H9 (cell line): ENCODE data around the gene PGM2. TPM values are rescaled to one million over a fixed set of nuclear protein-coding genes. Genes with fewer than 3 reads are reported as not detected.

Experiments used
- DNase-seq: peaks from one replicate; pipeline ENCODE4 v3.0.0-alpha.2; 2017
- H2AFZ ChIP-seq: one replicate; pipeline ENCODE4 v1.6.1; 2013; ENCODE audit warnings: mild to moderate bottlenecking, low read length, control low read depth, moderate library complexity
- H2AK5ac ChIP-seq: 2 replicates; pipeline ENCODE4 v1.6.1; 2013; ENCODE audit warnings: low read length, control low read depth, mixed read lengths; ENCODE audit not compliant: insufficient read length
- H2BK120ac ChIP-seq: one replicate; pipeline ENCODE4 v1.6.1; 2013; ENCODE audit warnings: low read depth, mild to moderate bottlenecking, low read length, control low read depth, inconsistent platforms; ENCODE audit not compliant: poor library complexity, severe bottlenecking
- H2BK12ac ChIP-seq: 2 replicates; pipeline ENCODE4 v1.6.1; 2013; ENCODE audit warnings: low read length, control low read depth, mixed read lengths, low read depth; ENCODE audit not compliant: insufficient read length
- H2BK15ac ChIP-seq: 2 replicates; pipeline ENCODE4 v1.6.1; 2013; ENCODE audit warnings: low read depth, low read length, control low read depth
- H2BK20ac ChIP-seq: one replicate; pipeline ENCODE4 v1.6.1; 2013; ENCODE audit warnings: low read depth, mild to moderate bottlenecking, low read length, control low read depth, inconsistent platforms; ENCODE audit not compliant: poor library complexity, severe bottlenecking
- H2BK5ac ChIP-seq: 2 replicates; pipeline ENCODE4 v1.6.1; 2013; ENCODE audit warnings: low read length, control low read depth, mixed read lengths; ENCODE audit not compliant: insufficient read length
- H3K14ac ChIP-seq: 2 replicates; pipeline ENCODE4 v1.6.1; 2013; ENCODE audit warnings: low read length, control low read depth; ENCODE audit not compliant: insufficient read depth
- H3K18ac ChIP-seq: 2 replicates; pipeline ENCODE4 v1.6.1; 2013; ENCODE audit warnings: low read depth, mild to moderate bottlenecking, mixed read lengths, low read length, control low read depth; ENCODE audit not compliant: insufficient read length
- H3K23ac ChIP-seq: 2 replicates; pipeline ENCODE4 v1.6.1; 2013; ENCODE audit warnings: low read length, control low read depth, mixed read lengths, low read depth; ENCODE audit not compliant: insufficient read length
- H3K23me2 ChIP-seq: 2 replicates; pipeline ENCODE4 v1.6.1; 2013; ENCODE audit warnings: low read depth, mild to moderate bottlenecking, mixed read lengths, low read length, control low read depth; ENCODE audit not compliant: insufficient read length, poor library complexity, severe bottlenecking
- H3K27ac ChIP-seq: 2 replicates; pipeline ENCODE4 v1.5.1; 2013; ENCODE audit warnings: low read length, control low read depth, mixed read lengths, low read depth; ENCODE audit not compliant: insufficient read length
- H3K27me3 ChIP-seq: 2 replicates; pipeline ENCODE4 v1.6.1; 2013; ENCODE audit warnings: low read length, control low read depth, inconsistent platforms; ENCODE audit not compliant: insufficient read depth
- H3K4ac ChIP-seq: 2 replicates; pipeline ENCODE4 v1.6.1; 2013; ENCODE audit warnings: low read depth, mild to moderate bottlenecking, control low read depth, inconsistent platforms, low read length, moderate library complexity
- H3K4me1 ChIP-seq: 2 replicates; pipeline ENCODE4 v1.6.1; 2013; ENCODE audit warnings: low read length, control low read depth, inconsistent platforms; ENCODE audit not compliant: insufficient read depth
- H3K4me2 ChIP-seq: 2 replicates; pipeline ENCODE4 v1.6.1; 2013; ENCODE audit warnings: low read length, control low read depth, mixed read lengths; ENCODE audit not compliant: insufficient read length, insufficient read depth
- H3K56ac ChIP-seq: 2 replicates; pipeline ENCODE4 v1.6.1; 2013; ENCODE audit warnings: low read depth, mild to moderate bottlenecking, mixed read lengths, low read length, control low read depth; ENCODE audit not compliant: insufficient read length
- H3K79me1 ChIP-seq: 2 replicates; pipeline ENCODE4 v1.6.1; 2013; ENCODE audit warnings: low read depth, mild to moderate bottlenecking, moderate library complexity, low read length, control low read depth, inconsistent platforms; ENCODE audit not compliant: insufficient read depth, poor library complexity, severe bottlenecking
- H3K79me2 ChIP-seq: 2 replicates; pipeline ENCODE4 v1.6.1; 2013; ENCODE audit warnings: low read length, control low read depth, inconsistent platforms; ENCODE audit not compliant: insufficient read depth
- H3K9ac ChIP-seq: 2 replicates; pipeline ENCODE4 v1.6.1; 2013; ENCODE audit warnings: low read length, control low read depth, mixed read lengths; ENCODE audit not compliant: insufficient read length; ENCODE audit errors: extremely low read depth
- H3K9me3 ChIP-seq: one replicate; pipeline ENCODE4 v1.6.1; 2013; ENCODE audit warnings: low read depth, low read length, inconsistent platforms; ENCODE audit not compliant: control insufficient read depth
- H3T11ph ChIP-seq: one replicate; pipeline ENCODE4 v1.6.1; 2013; ENCODE audit warnings: mild to moderate bottlenecking, low read length, control low read depth, inconsistent platforms
- H4K20me1 ChIP-seq: one replicate; pipeline ENCODE4 v1.6.1; 2013; ENCODE audit not compliant: control insufficient read depth, insufficient read length, insufficient read depth
- H4K5ac ChIP-seq: 2 replicates; pipeline ENCODE4 v1.6.1; 2013; ENCODE audit warnings: low read depth, mild to moderate bottlenecking, mixed read lengths, low read length, control low read depth; ENCODE audit not compliant: insufficient read length
- H4K8ac ChIP-seq: replicated peaks from 2 replicates; pipeline ENCODE4 v1.6.1; 2013; ENCODE audit warnings: low read length, control low read depth, mixed read lengths, low read depth; ENCODE audit not compliant: insufficient read length
- H4K91ac ChIP-seq: 2 replicates; pipeline ENCODE4 v1.6.1; 2013; ENCODE audit warnings: low read depth, mild to moderate bottlenecking, moderate library complexity, mixed read lengths, low read length, control low read depth; ENCODE audit not compliant: insufficient read length
- H3K27ac Mint-ChIP-seq, 3 experiments: 2 replicates in 2 of 3; 3 replicates in 1 of 3; pipeline ENCODE4 v1.8.0; 2020 to 2021; ENCODE audit warnings: mixed read lengths in 3 of 3, mild to moderate bottlenecking in 1 of 3, moderate library complexity in 1 of 3
- H3K27me3 Mint-ChIP-seq: 2 replicates; pipeline ENCODE4 v1.8.0; 2021; ENCODE audit warnings: low read depth, mild to moderate bottlenecking, moderate library complexity, mixed read lengths
- H3K36me3 Mint-ChIP-seq, 3 experiments: 2 replicates in 2 of 3; 3 replicates in 1 of 3; pipeline ENCODE4 v1.8.0; 2020 to 2021; ENCODE audit warnings: low read depth in 3 of 3, mixed read lengths in 3 of 3; ENCODE audit not compliant: insufficient read depth in 1 of 3
- H3K4me1 Mint-ChIP-seq, 2 experiments: 2 replicates each; pipeline ENCODE4 v1.8.0; 2020; ENCODE audit warnings: mixed read lengths in 2 of 2
- H3K4me3 Mint-ChIP-seq, 2 experiments: 2 replicates in 1 of 2; 3 replicates in 1 of 2; pipeline ENCODE4 v1.8.0; 2020 to 2021; ENCODE audit warnings: mild to moderate bottlenecking in 2 of 2, mixed read lengths in 2 of 2, moderate library complexity in 1 of 2
- H3K9me3 Mint-ChIP-seq, 2 experiments: 2 replicates in 1 of 2; 3 replicates in 1 of 2; pipeline ENCODE4 v1.8.0; 2020; ENCODE audit warnings: mild to moderate bottlenecking in 2 of 2, mixed read lengths in 2 of 2, moderate library complexity in 1 of 2
- WGBS: extraction: QIAGEN DNeasy Blood & Tissue Kit; methylation state at CpG from one replicate; pipeline ENCODE4 v1.1.7; 2013; ENCODE audit warnings: missing lambda C conversion rate, low lambda C conversion rate, mixed read lengths; ENCODE audit not compliant: insufficient read length; ENCODE audit errors: extremely low coverage; 5-methylcytosine and 5-hydroxymethylcytosine counted together
- total RNA-seq: library from RNA; stranded (reverse); gene quantifications from 2 replicates; pipeline ENCODE4 v1.2.1, GENCODE V29; 2021
- TF ChIP-seq, protein P1 (sequence below): fragments of 200-600 bp; sonication (generic); conservative IDR thresholded peaks from 3 replicates; pipeline ENCODE4 v1.8.0; 2021; ENCODE audit warnings: antibody characterized with exemption, mild to moderate bottlenecking

The PGM2 gene
- total RNA-seq, 1 experiment from 2014 or later, result 26.6 TPM

DNA sequence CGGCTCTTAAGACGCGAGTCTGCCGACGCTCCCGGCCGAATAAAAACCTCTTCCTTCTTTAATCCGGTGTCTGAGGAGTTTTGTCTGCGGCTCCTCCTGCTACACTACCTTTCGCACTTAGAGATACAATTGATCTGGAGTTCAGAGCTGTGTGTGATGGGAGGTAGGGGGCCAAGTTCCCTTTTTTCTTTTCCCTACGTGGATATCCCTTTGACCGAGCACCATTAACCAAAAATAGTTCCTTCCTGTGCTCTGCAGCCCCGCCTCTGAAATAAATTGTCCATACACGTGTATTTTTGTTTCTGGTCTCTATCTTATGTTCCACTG lies 555 bp upstream of the PGM2 start:
- Histone ChIP-seq H3K56ac (no peak overlapping the region), H2BK120ac (no peak overlapping the region), H3K79me1 (no peaks in the 10 kb centered on the region), H3K18ac (no peak overlapping the region), H4K8ac (no peak overlapping the region), H2AK5ac (no peak overlapping the region), H3K4me1 (0 out of 2 replicates have a peak, but pooled peaks cover 2% of the 10 kb centered on the region), H3K79me2 (no peaks in the 10 kb centered on the region), H3K23ac (no peak overlapping the region), H2BK5ac (no peak overlapping the region), H3K4me2 (peak overlapping the region; percentile 78), H2BK15ac (no peak overlapping the region), H4K20me1 (no peaks in the 10 kb centered on the region), H3T11ph (no peak overlapping the region), H2BK12ac (no peak overlapping the region), H3K9ac (peak overlapping the region; percentile 36), H3K14ac (no peak overlapping the region), H3K9me3 (no peaks in the 10 kb centered on the region), H3K23me2 (peaks cover 16% of the 10 kb centered on the region), H3K4ac (no peak overlapping the region), H3K27me3 (no peaks in the 10 kb centered on the region; the same call in 1 of the 2 replicates), H3K27ac (no peak overlapping the region), H2BK20ac (no peak overlapping the region), H4K91ac (no peak overlapping the region), H4K5ac (no peak overlapping the region), H2AFZ (no peak overlapping the region)
- Mint-ChIP-seq H3K4me1 (peaks cover 17 to 21% of the 10 kb centered on the region in 2 experiments), H3K4me3 (peak overlapping the region; percentile 81 to 85), H3K27me3 (peaks cover 24% of the 10 kb centered on the region), H3K9me3 (no peaks in the 10 kb centered on the region; a peak in 1 of 5 replicates), H3K36me3 (peaks cover 8 to 13% (median 12%) of the 10 kb centered on the region in 3 experiments; a peak in 5 of 7 replicates), H3K27ac (peak overlapping the region; percentile 24 to 58 (median 37); a peak in 5 of 7 replicates)
- peak; percentile 27 for DNase-seq
- TF ChIP-seq, protein P1, sequence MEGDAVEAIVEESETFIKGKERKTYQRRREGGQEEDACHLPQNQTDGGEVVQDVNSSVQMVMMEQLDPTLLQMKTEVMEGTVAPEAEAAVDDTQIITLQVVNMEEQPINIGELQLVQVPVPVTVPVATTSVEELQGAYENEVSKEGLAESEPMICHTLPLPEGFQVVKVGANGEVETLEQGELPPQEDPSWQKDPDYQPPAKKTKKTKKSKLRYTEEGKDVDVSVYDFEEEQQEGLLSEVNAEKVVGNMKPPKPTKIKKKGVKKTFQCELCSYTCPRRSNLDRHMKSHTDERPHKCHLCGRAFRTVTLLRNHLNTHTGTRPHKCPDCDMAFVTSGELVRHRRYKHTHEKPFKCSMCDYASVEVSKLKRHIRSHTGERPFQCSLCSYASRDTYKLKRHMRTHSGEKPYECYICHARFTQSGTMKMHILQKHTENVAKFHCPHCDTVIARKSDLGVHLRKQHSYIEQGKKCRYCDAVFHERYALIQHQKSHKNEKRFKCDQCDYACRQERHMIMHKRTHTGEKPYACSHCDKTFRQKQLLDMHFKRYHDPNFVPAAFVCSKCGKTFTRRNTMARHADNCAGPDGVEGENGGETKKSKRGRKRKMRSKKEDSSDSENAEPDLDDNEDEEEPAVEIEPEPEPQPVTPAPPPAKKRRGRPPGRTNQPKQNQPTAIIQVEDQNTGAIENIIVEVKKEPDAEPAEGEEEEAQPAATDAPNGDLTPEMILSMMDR, result no peak
- WGBS, result no CpG with 5 or more reads among the region's 14 CpGs
